NCI-H1048 (cell line): ENCODE results near the gene PRR30.
"Not testable (repeated sequence)": the region's sequence is repeated elsewhere in the genome, so short reads cannot be mapped to it uniquely, and the experiment has no call there.

Source experiments
- DNase-seq: peaks from one replicate; lab custom pipeline; 2025; lab: John Stamatoyannopoulos, UW

Gene PRR30

GRCh38 chr2:27128668-27129571 lies 10.3 kb downstream of the PRR30 start:
- DNase-seq = no peak

- DNase-seq = no peak
These were observed 11.1 kb downstream of the PRR30 start for GRCh38 chr2:27127883-27128667.

GRCh38 chr2:27126252-27126710 lies 12.9 kb downstream of the PRR30 start:
- no peak for DNase-seq

GRCh38 chr2:27125104-27125503 lies 14.1 kb downstream of the PRR30 start:
- no peak for DNase-seq

- DNase-seq = no peak
These were observed 15.7 kb downstream of the PRR30 start, which contains the start of gene ABHD1 for GRCh38 chr2:27123302-27124150. Gene ABHD1, plus strand, starts transcription at chr2:27123815. Its CDS starts 134 bp downstream, at chr2:27123949.

- DNase-seq = no peak
These were observed 16.4 kb downstream of the PRR30 start for GRCh38 chr2:27122791-27123190.

GRCh38 chr2:27121906-27122305 lies 17.3 kb downstream of the PRR30 start:
- DNase-seq = no peak

GRCh38 chr2:27119330-27119670 lies 19.9 kb downstream of the PRR30 start:
- not testable (repeated sequence) for DNase-seq

GRCh38 chr2:27118525-27119329 lies 20.5 kb downstream of the PRR30 start, which contains the start of gene CGREF1:
Gene CGREF1, minus strand, starts transcription at chr2:27119128. Its CDS starts 14,762 bp downstream, at chr2:27104366.
- DNase-seq = no peak

GRCh38 chr2:27117995-27118524 lies 21.1 kb downstream of the PRR30 start:
- DNase-seq = no peak

- no peak for DNase-seq
These were observed 23.7 kb downstream of the PRR30 start for GRCh38 chr2:27115519-27115918.

GRCh38 chr2:27111392-27112078 lies 27.7 kb downstream of the PRR30 start:
- not testable (repeated sequence) for DNase-seq

GRCh38 chr2:27110603-27111352 lies 28.4 kb downstream of the PRR30 start:
- DNase-seq = not testable (repeated sequence)

- DNase-seq = no peak
These were observed 30.1 kb downstream of the PRR30 start for GRCh38 chr2:27109083-27109482.

- no peak for DNase-seq
These were observed 31.0 kb downstream of the PRR30 start for GRCh38 chr2:27108221-27108620.

GRCh38 chr2:27105981-27106380 lies 33.2 kb downstream of the PRR30 start:
- no peak for DNase-seq

- no peak for DNase-seq
These were observed 36.9 kb downstream of the PRR30 start for GRCh38 chr2:27102329-27102728.

GRCh38 chr2:27100036-27100435 lies 39.2 kb downstream of the PRR30 start:
- DNase-seq = no peak

- DNase-seq = no peak
These were observed 39.8 kb downstream of the PRR30 start for GRCh38 chr2:27099334-27099955.
